ENCODE results near the gene PIH1D2. TPM values are rescaled to one million over a fixed set of nuclear protein-coding genes. Genes with fewer than 3 reads are reported as not detected.

Gene PIH1D2
- total and polyA plus RNA-seq, 9 of the 15 experiments (the other 6 are each of a cell fraction or from before 2014, with no cell fraction given), result 1.5 to 5.4 (median 3.0) TPM

- no peak for TF ChIP-seq BDP1 (IDR thresholded peaks at IDR 0.05; ENCODE audit: insufficient read depth, insufficient read length)
- peak; percentile 86; the same call in 1 of the 2 replicates for TF ChIP-seq BRD4 (IDR thresholded peaks at IDR 0.05)
- no peak for TF ChIP-seq IRF1 (CRISPR knock-in tag; IDR thresholded peaks at IDR 0.05; ENCODE audit: borderline replicate concordance)
- TF ChIP-seq PRMT5 (CRISPR knock-in tag; IDR thresholded peaks at IDR 0.05), result no peak
- no peak for TF ChIP-seq PTBP1 (IDR thresholded peaks at IDR 0.05; ENCODE audit: low read depth, low read length)
- TF ChIP-seq ELK3 (CRISPR knock-in tag; IDR thresholded peaks at IDR 0.05), result 0 out of 2 replicates have a peak, but pooled peaks have one; percentile 32
- TF ChIP-seq EHMT2 (IDR thresholded peaks at IDR 0.05), result no peak
- no peak for TF ChIP-seq ATF1 (CRISPR knock-in tag; IDR thresholded peaks at IDR 0.05)
- TF ChIP-seq ATF1 (tag; IDR thresholded peaks at IDR 0.05), result peak; percentile 87
- TF ChIP-seq NBN (IDR thresholded peaks at IDR 0.05; ENCODE audit: low read depth), result peak; percentile 96
- peak; percentile 87 to 89 for TF ChIP-seq NRF1 (conservative IDR thresholded peaks at IDR 0.05 in 1 of 2, IDR thresholded peaks at IDR 0.05 in 1 of 2)
- TF ChIP-seq HMBOX1 (IDR thresholded peaks at IDR 0.05), result no peak; the same call in 1 of the 2 replicates
- TF ChIP-seq ZNF449 (CRISPR knock-in tag; IDR thresholded peaks at IDR 0.05), result no peak; the same call in 1 of the 2 replicates
- peak; percentile 40; the same call in 1 of the 2 replicates for TF ChIP-seq ATF3 (IDR thresholded peaks at IDR 0.05)
- TF ChIP-seq ATF3 (CRISPR knock-in tag; conservative IDR thresholded peaks at IDR 0.05), result no peak
- peak; percentile 79; the same call in 1 of the 2 replicates for TF ChIP-seq AFF4 (CRISPR knock-in tag; IDR thresholded peaks at IDR 0.05)
Measured at GRCh38 chr11:112024773-112025678, 48.8 kb downstream of the PIH1D2 start, which contains the start of gene DLAT (continued).
